Endothelial cell of umbilical vein (primary cell): ENCODE data around the gene GTF2H3.

ENCODE experiments used
- CTCF ChIP-seq, 2 donors: IDR thresholded peaks; 1 replicate in 1 of 2; 2 replicates in 1 of 2; pipeline ENCODE4 v1.5.1; 2011; ENCODE audit warnings: low read length in 2 of 2, mild to moderate bottlenecking in 2 of 2, moderate library complexity in 2 of 2, control low read depth in 1 of 2, inconsistent platforms in 1 of 2, low read depth in 1 of 2; ENCODE audit not compliant: insufficient read depth in 1 of 2; ENCODE audit errors: extremely low read depth in 1 of 2
- EZH2 ChIP-seq: IDR thresholded peaks from 2 replicates; pipeline ENCODE4 v1.6.1; 2012; ENCODE audit warnings: borderline replicate concordance, low read depth, mild to moderate bottlenecking, moderate library complexity, low read length, inconsistent platforms; ENCODE audit not compliant: severe bottlenecking
- POLR2A ChIP-seq: IDR thresholded peaks from 2 replicates; pipeline ENCODE4 v1.6.1; 2012; ENCODE audit warnings: low read depth, mild to moderate bottlenecking, control low read depth, low read length
- POLR2AphosphoS5 ChIP-seq: IDR thresholded peaks from 2 replicates; pipeline ENCODE4 v1.6.1; 2012; ENCODE audit warnings: low read depth, mild to moderate bottlenecking, control low read depth, low read length, moderate library complexity; ENCODE audit not compliant: insufficient read depth
- TF ChIP-seq, protein P1 (sequence below): IDR thresholded peaks from 2 replicates; pipeline ENCODE4 v1.6.1; 2011; ENCODE audit not compliant: insufficient read depth, insufficient read length

DNA sequence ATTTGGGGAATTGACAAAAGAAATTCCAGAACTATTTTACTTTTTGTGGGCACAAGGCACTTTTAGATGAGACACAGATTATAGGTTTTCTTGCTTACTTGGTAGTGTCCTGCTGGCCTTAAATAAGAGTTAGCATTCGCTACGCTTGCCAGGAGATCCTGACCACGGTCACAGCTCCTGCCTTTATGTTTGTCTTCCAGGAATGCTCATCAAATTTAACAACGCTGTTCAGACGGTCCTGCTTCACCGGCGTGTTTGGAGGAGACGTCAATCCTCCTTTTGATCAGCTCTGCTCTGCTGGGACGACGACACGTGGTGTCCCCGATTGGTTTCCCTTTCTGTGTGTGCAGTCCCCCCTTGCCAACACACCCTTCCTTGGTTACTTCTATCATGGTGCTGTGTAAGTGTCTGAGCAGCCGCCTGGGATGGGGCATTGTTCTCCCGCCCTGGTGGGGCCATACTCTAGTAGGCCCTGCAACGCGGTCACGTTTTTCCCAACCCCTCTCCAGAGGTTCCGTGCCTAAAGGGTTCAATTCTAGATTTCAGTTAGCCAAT, 53.1 kb downstream of the GTF2H3 start:
- TF ChIP-seq CTCF (IDR thresholded peaks at IDR 0.05; ENCODE audit: extremely low read depth in 1 of 2, insufficient read depth in 1 of 2, low read depth in 1 of 2, low read length in 2 of 2), result no peak
- TF ChIP-seq, protein P1, sequence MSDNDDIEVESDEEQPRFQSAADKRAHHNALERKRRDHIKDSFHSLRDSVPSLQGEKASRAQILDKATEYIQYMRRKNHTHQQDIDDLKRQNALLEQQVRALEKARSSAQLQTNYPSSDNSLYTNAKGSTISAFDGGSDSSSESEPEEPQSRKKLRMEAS, result no peak
- TF ChIP-seq POLR2AphosphoS5, result no peak
- no peak for TF ChIP-seq POLR2A
- TF ChIP-seq EZH2, result no peak
